ENCODE measurements around the gene RIC8A. TPM values are rescaled to one million over a fixed set of nuclear protein-coding genes. Genes with fewer than 3 reads are reported as not detected.

RIC8A gene
- total RNA-seq, 1 experiment from 2014 or later = 180 TPM

DNA sequence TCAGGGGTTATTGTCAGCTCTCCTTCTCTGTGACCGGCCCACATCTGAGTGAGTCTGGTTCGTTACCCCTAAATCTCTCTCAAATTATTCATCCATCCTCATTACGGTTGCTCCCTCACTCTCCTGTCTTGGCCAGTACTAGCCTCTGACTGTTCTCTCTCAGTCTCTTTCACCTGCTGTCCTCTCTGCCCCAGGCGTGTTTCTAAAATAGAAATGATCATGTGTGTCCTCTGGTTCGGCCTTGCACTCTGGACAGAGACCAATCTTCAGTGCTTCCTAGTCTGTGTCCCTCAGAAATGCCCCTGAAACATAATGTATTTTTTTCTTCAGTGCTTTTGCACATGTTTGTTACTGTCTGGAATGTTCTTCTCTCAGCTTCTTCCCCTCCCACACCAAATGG, 34.1 kb downstream of the RIC8A start:
- intact Hi-C loops (cut with micrococcal nuclease) = no loop called here
- ATAC-seq = no peak
- Histone ChIP-seq H3K9me3 (ENCODE audit: low read length) (no peaks in the 10 kb centered on the region), H3K79me2 (ENCODE audit: low read length) (peaks cover 69% of the 10 kb centered on the region), H3K4me2 (ENCODE audit: low read length) (no peak overlapping the region), H3F3A (ENCODE audit: low read length, unreplicated experiment) (no peaks in the 10 kb centered on the region), H3K9me2 (replicated peaks; ENCODE audit: low read length) (no peaks in the 10 kb centered on the region), H2AFZ (ENCODE audit: low read length) (no peak overlapping the region), H3K27me3 (ENCODE audit: low read length) (no peaks in the 10 kb centered on the region), H4K20me1 (ENCODE audit: low read length) (0 out of 2 replicates have a peak, but pooled peaks cover 17% of the 10 kb centered on the region), H3K9ac (ENCODE audit: low read length) (no peak overlapping the region), H3K4me3 (ENCODE audit: low read length) (no peak overlapping the region), H3K36me3 (ENCODE audit: low read depth, low read length) (peaks cover 37% of the 10 kb centered on the region), H3K27ac (ENCODE audit: low read length) (no peak overlapping the region), H3K4me1 (ENCODE audit: insufficient read depth, low read length) (peaks cover 12% of the 10 kb centered on the region)
- TF ChIP-seq, protein P1, sequence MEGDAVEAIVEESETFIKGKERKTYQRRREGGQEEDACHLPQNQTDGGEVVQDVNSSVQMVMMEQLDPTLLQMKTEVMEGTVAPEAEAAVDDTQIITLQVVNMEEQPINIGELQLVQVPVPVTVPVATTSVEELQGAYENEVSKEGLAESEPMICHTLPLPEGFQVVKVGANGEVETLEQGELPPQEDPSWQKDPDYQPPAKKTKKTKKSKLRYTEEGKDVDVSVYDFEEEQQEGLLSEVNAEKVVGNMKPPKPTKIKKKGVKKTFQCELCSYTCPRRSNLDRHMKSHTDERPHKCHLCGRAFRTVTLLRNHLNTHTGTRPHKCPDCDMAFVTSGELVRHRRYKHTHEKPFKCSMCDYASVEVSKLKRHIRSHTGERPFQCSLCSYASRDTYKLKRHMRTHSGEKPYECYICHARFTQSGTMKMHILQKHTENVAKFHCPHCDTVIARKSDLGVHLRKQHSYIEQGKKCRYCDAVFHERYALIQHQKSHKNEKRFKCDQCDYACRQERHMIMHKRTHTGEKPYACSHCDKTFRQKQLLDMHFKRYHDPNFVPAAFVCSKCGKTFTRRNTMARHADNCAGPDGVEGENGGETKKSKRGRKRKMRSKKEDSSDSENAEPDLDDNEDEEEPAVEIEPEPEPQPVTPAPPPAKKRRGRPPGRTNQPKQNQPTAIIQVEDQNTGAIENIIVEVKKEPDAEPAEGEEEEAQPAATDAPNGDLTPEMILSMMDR (conservative IDR thresholded peaks at IDR 0.05; ENCODE audit: low read depth, low read length) = no peak
- TF ChIP-seq EZH2phosphoT487 (IDR thresholded peaks at IDR 0.05; ENCODE audit: borderline replicate concordance, low read length) = no peak
- BruUV-seq (replicated peaks) = no TSS peak
- ChIA-PET POLR2A (ENCODE audit: unreplicated experiment) (no interaction called here), CTCF (no interaction called here)
- DNase-seq = no peak

GRCh38 chr11:244376-244775, 36.9 kb downstream of the RIC8A start:
- no peak overlapping the region for H3K27ac ChIP-seq (ENCODE audit: low read length)
- peaks cover 54% of the 10 kb centered on the region for H3K36me3 ChIP-seq (ENCODE audit: low read depth, low read length)
- intact Hi-C loops (cut with micrococcal nuclease) = no loop called here
- no peak overlapping the region for H3K9ac ChIP-seq (ENCODE audit: low read length)
- H3K27me3 ChIP-seq (ENCODE audit: low read length) = no peaks in the 10 kb centered on the region
- no peak for DNase-seq
- ChIA-PET POLR2A (ENCODE audit: unreplicated experiment) (no interaction called here), CTCF (no interaction called here)
- H2AFZ ChIP-seq (ENCODE audit: low read length) = no peak overlapping the region
- H3K79me2 ChIP-seq (ENCODE audit: low read length) = peaks cover 43% of the 10 kb centered on the region
- 0 out of 2 replicates have a peak, but pooled peaks cover 8% of the 10 kb centered on the region for H4K20me1 ChIP-seq (ENCODE audit: low read length)
- H3K4me3 ChIP-seq (ENCODE audit: low read length) = no peak overlapping the region
- no peaks in the 10 kb centered on the region for H3K9me2 ChIP-seq (replicated peaks; ENCODE audit: low read length)
- no peak overlapping the region for H3K4me2 ChIP-seq (ENCODE audit: low read length)
- BruUV-seq (replicated peaks) = no TSS peak
- TF ChIP-seq EZH2 (IDR thresholded peaks at IDR 0.05; ENCODE audit: low read length, unreplicated experiment) = no peak
- TF ChIP-seq EZH2phosphoT487 (IDR thresholded peaks at IDR 0.05; ENCODE audit: borderline replicate concordance, low read length) = no peak
- TF ChIP-seq, protein P1 (conservative IDR thresholded peaks at IDR 0.05; ENCODE audit: low read depth, low read length) = no peak
- ATAC-seq = no peak
- no peaks in the 10 kb centered on the region for H3K4me1 ChIP-seq (ENCODE audit: insufficient read depth, low read length)
- no peaks in the 10 kb centered on the region for H3F3A ChIP-seq (ENCODE audit: low read length, unreplicated experiment)
- H3K9me3 ChIP-seq (ENCODE audit: low read length) = no peaks in the 10 kb centered on the region

- CTCF ChIA-PET = no interaction called here
- peaks cover 60% of the 10 kb centered on the region for H3K36me3 ChIP-seq (ENCODE audit: low read depth, low read length)
Measured at GRCh38 chr11:249062-249461, 41.6 kb downstream of the RIC8A start.

More at GRCh38 chr11:249062-249461, 41.6 kb downstream of the RIC8A start:
- no TSS peak for BruUV-seq (replicated peaks)
- Histone ChIP-seq H3K27me3 (ENCODE audit: low read length) (no peaks in the 10 kb centered on the region), H3K79me2 (ENCODE audit: low read length) (peaks cover 4% of the 10 kb centered on the region; the same call in 1 of the 2 replicates), H2AFZ (ENCODE audit: low read length) (no peak overlapping the region), H3K9me2 (replicated peaks; ENCODE audit: low read length) (no peaks in the 10 kb centered on the region), H3K9ac (ENCODE audit: low read length) (no peak overlapping the region), H3K9me3 (ENCODE audit: low read length) (no peaks in the 10 kb centered on the region), H3F3A (ENCODE audit: low read length, unreplicated experiment) (no peaks in the 10 kb centered on the region), H3K4me3 (ENCODE audit: low read length) (no peak overlapping the region), H3K27ac (ENCODE audit: low read length) (no peak overlapping the region), H4K20me1 (ENCODE audit: low read length) (no peaks in the 10 kb centered on the region), H3K4me2 (ENCODE audit: low read length) (no peak overlapping the region), H3K4me1 (ENCODE audit: insufficient read depth, low read length) (no peaks in the 10 kb centered on the region)
- ATAC-seq (no peak), DNase-seq (no peak)
- intact Hi-C loops (cut with micrococcal nuclease) = no loop called here
- POLR2A ChIA-PET (ENCODE audit: unreplicated experiment) = no interaction called here
- TF ChIP-seq EZH2 (IDR thresholded peaks at IDR 0.05; ENCODE audit: low read length, unreplicated experiment) (no peak), EZH2phosphoT487 (IDR thresholded peaks at IDR 0.05; ENCODE audit: borderline replicate concordance, low read length) (no peak)
- TF ChIP-seq, protein P1 (conservative IDR thresholded peaks at IDR 0.05; ENCODE audit: low read depth, low read length) = no peak

Data from PC-3 (cell line).